ENCODE measurements around the gene WDR1.
A peak's percentile ranks its signal among the peaks of the same experiment; 100 is the strongest.

WDR1 gene

GRCh38 chr4:10099499-10100325 is 16.9 kb downstream of the WDR1 start:
- no peaks in the 10 kb centered on the region for H3K27me3 Mint-ChIP-seq
- H3K9me3 Mint-ChIP-seq, result no peaks in the 10 kb centered on the region
- H3K4me1 Mint-ChIP-seq, result peaks cover 100% of the 10 kb centered on the region
- H3K36me3 Mint-ChIP-seq, result peaks cover 22% of the 10 kb centered on the region
- H3K4me3 Mint-ChIP-seq, result peak overlapping the region; percentile 73
- peak overlapping the region; percentile 55 for H3K27ac Mint-ChIP-seq

GRCh38 chr4:10098780-10099160 is 17.8 kb downstream of the WDR1 start:
- Mint-ChIP-seq H3K4me3 (peak overlapping the region; percentile 57), H3K27me3 (no peaks in the 10 kb centered on the region), H3K36me3 (peaks cover 22% of the 10 kb centered on the region), H3K27ac (peak overlapping the region; percentile 59), H3K4me1 (peaks cover 98% of the 10 kb centered on the region), H3K9me3 (no peaks in the 10 kb centered on the region)

- H3K4me3 Mint-ChIP-seq, result peak overlapping the region; percentile 57
These were observed 18.5 kb downstream of the WDR1 start for GRCh38 chr4:10097906-10098779.

GRCh38 chr4:10096978-10097335 is 19.6 kb downstream of the WDR1 start:
- Mint-ChIP-seq H3K4me3 (peak overlapping the region; percentile 55), H3K36me3 (peaks cover 13% of the 10 kb centered on the region), H3K9me3 (no peaks in the 10 kb centered on the region), H3K4me1 (peaks cover 97% of the 10 kb centered on the region), H3K27ac (peak overlapping the region; percentile 67), H3K27me3 (no peaks in the 10 kb centered on the region)

More at GRCh38 chr4:10097906-10098779, 18.5 kb downstream of the WDR1 start:
- Mint-ChIP-seq H3K27ac (peak overlapping the region; percentile 75), H3K36me3 (peaks cover 19% of the 10 kb centered on the region), H3K4me1 (peaks cover 98% of the 10 kb centered on the region), H3K27me3 (no peaks in the 10 kb centered on the region), H3K9me3 (no peaks in the 10 kb centered on the region)

- Mint-ChIP-seq H3K9me3 (no peaks in the 10 kb centered on the region), H3K27me3 (no peaks in the 10 kb centered on the region), H3K4me1 (peaks cover 94% of the 10 kb centered on the region), H3K36me3 (peaks cover 8% of the 10 kb centered on the region), H3K27ac (peak overlapping the region; percentile 67), H3K4me3 (peak overlapping the region; percentile 55)
These were observed 20.2 kb downstream of the WDR1 start for GRCh38 chr4:10096201-10096977.

GRCh38 chr4:10095296-10095991 is 21.2 kb downstream of the WDR1 start:
- Mint-ChIP-seq H3K4me1 (peaks cover 88% of the 10 kb centered on the region), H3K27ac (peak overlapping the region; percentile 35), H3K27me3 (no peaks in the 10 kb centered on the region), H3K4me3 (peak overlapping the region; percentile 26), H3K36me3 (peaks cover 6% of the 10 kb centered on the region), H3K9me3 (no peaks in the 10 kb centered on the region)

GRCh38 chr4:10094841-10095240 is 21.8 kb downstream of the WDR1 start:
- peaks cover 88% of the 10 kb centered on the region for H3K4me1 Mint-ChIP-seq
- H3K27ac Mint-ChIP-seq, result peak overlapping the region; percentile 35
- H3K4me3 Mint-ChIP-seq, result no peak overlapping the region
- no peaks in the 10 kb centered on the region for H3K27me3 Mint-ChIP-seq
- peaks cover 6% of the 10 kb centered on the region for H3K36me3 Mint-ChIP-seq
- no peaks in the 10 kb centered on the region for H3K9me3 Mint-ChIP-seq

- Mint-ChIP-seq H3K27me3 (no peaks in the 10 kb centered on the region), H3K4me1 (peaks cover 80% of the 10 kb centered on the region), H3K36me3 (peaks cover 6% of the 10 kb centered on the region), H3K9me3 (no peaks in the 10 kb centered on the region), H3K27ac (peak overlapping the region; percentile 86), H3K4me3 (peak overlapping the region; percentile 68)
These were observed 22.6 kb downstream of the WDR1 start for GRCh38 chr4:10093801-10094552.

GRCh38 chr4:10093271-10093621 is 23.4 kb downstream of the WDR1 start:
- Mint-ChIP-seq H3K27me3 (no peaks in the 10 kb centered on the region), H3K4me3 (peak overlapping the region; percentile 68), H3K4me1 (peaks cover 73% of the 10 kb centered on the region), H3K9me3 (no peaks in the 10 kb centered on the region), H3K27ac (peak overlapping the region; percentile 86), H3K36me3 (peaks cover 6% of the 10 kb centered on the region)

- peaks cover 7% of the 10 kb centered on the region for H3K36me3 Mint-ChIP-seq
- H3K4me3 Mint-ChIP-seq, result peak overlapping the region; percentile 36
- H3K9me3 Mint-ChIP-seq, result no peaks in the 10 kb centered on the region
- peaks cover 67% of the 10 kb centered on the region for H3K4me1 Mint-ChIP-seq
- peak overlapping the region; percentile 86 for H3K27ac Mint-ChIP-seq
- no peaks in the 10 kb centered on the region for H3K27me3 Mint-ChIP-seq
These were observed 23.9 kb downstream of the WDR1 start for GRCh38 chr4:10092481-10093270.

GRCh38 chr4:10091531-10092181 is 24.9 kb downstream of the WDR1 start:
- Mint-ChIP-seq H3K4me1 (peaks cover 57% of the 10 kb centered on the region), H3K4me3 (no peak overlapping the region), H3K36me3 (peaks cover 4% of the 10 kb centered on the region), H3K27ac (peak overlapping the region; percentile 79), H3K27me3 (no peaks in the 10 kb centered on the region), H3K9me3 (no peaks in the 10 kb centered on the region)

- no peaks in the 10 kb centered on the region for H3K27me3 Mint-ChIP-seq
- no peak overlapping the region for H3K4me3 Mint-ChIP-seq
- peaks cover 4% of the 10 kb centered on the region for H3K36me3 Mint-ChIP-seq
- peaks cover 47% of the 10 kb centered on the region for H3K4me1 Mint-ChIP-seq
- H3K9me3 Mint-ChIP-seq, result no peaks in the 10 kb centered on the region
- peak overlapping the region; percentile 55 for H3K27ac Mint-ChIP-seq
These were observed 25.9 kb downstream of the WDR1 start for GRCh38 chr4:10090467-10091250.

GRCh38 chr4:10089346-10089745 is 27.3 kb downstream of the WDR1 start:
- Mint-ChIP-seq H3K4me3 (no peak overlapping the region), H3K4me1 (peaks cover 35% of the 10 kb centered on the region), H3K27ac (no peak overlapping the region)

More at GRCh38 chr4:10089346-10089745, 27.3 kb downstream of the WDR1 start:
- Mint-ChIP-seq H3K27me3 (no peaks in the 10 kb centered on the region), H3K36me3 (peaks cover 4% of the 10 kb centered on the region), H3K9me3 (no peaks in the 10 kb centered on the region)

All from activated naive CD4-positive, alpha-beta T cell treated with anti-CD3 and anti-CD28 coated beads, Interleukin-2, amount 50 U/mL, for 24 hours (primary cell).